Sciatic nerve (tissue), 2 donors: ENCODE measurements around the gene REP15. TPM values are rescaled to one million over a fixed set of nuclear protein-coding genes. Genes with fewer than 3 reads are reported as not detected.
"Not testable (repeated sequence)": the region's sequence is repeated elsewhere in the genome, so short reads cannot be mapped to it uniquely, and the experiment has no call there.

Experiments
- ATAC-seq: fragments of 200-7000 bp; cut with Tn5 transposase; one replicate; pipeline ENCODE4 v1.9.1; 2020; ENCODE audit warnings: mild to moderate bottlenecking, moderate library complexity
- DNase-seq: peaks from one replicate; pipeline ENCODE4 v3.0.0-alpha.2; 2020; ENCODE audit warnings: low spot score
- intact Hi-C: fragments of 100-400 bp; cut with DNase I; formaldehyde crosslinking; loops from one replicate; pipeline ENCODE4 v1.14.2; 2022
- total RNA-seq: library from RNA; stranded (reverse); fragmentation: NEBNext Ultra II Directional; extraction: Animal tissue kit (Norgen Biotek cat#: 25700); gene quantifications from one replicate; pipeline ENCODE4 v1.2.1, GENCODE V29; 2021
- donor health status: DM: no; HTN: no; CAD: no.
- donor health status: DM: no; HTN: no; CAD: no.

The REP15 gene
- total RNA-seq, 1 donor from 2014 or later: 1.2 TPM

DNA sequence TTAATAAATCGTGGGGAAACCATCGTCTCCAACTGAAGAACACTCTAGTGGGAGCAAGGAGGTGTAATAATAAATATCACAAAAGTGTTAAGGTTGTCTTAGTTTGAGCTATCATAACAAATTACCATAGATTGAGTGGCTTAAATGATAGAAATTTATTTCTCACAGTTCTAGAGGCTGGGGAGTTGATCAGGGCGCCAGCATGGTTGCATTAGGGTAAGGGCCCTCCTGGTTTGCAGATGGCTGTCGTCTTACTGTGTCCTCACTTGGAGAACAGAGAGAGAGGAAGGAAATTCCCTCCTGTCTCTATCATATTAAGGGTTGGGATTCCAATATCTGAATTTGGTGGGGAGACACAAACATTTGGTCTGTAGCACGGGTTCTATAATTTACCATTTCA is 47.4 kb downstream of the REP15 start:
- intact Hi-C loops: no loop called here
- DNase-seq (no peak), ATAC-seq (no peak)

DNA sequence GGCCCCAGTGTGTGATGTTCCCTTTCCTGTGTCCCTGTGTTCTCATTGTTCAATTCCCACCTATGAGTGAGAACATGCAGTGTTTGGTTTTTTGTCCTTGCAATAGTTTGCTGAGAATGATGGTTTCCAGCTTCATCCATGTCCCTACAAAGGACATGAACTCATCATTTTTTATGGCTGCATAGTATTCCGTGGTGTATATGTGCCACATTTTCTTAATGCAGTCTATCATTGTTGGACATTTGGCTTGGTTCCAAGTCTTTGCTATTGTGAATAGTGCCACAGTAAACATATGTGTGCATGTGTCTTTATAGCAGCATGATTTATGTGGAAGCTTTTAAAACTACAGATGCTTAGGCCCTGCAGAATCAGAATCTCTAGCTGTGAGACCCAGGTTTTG is 49.5 kb downstream of the REP15 start:
- ATAC-seq, DNase-seq, intact Hi-C loops: not testable (repeated sequence)

Other genes starting within 250 kb of the REP15 start
- 0.40 TPM for gene SMCO2, start 249.7 kb upstream of the REP15 start, total RNA-seq
- gene PPFIBP1, start 172.2 kb upstream of the REP15 start, total RNA-seq: 146 TPM
- 28.0 TPM for gene MRPS35, start 14.4 kb downstream of the REP15 start, total RNA-seq
- 31.8 TPM for gene KLHL42, start 83.8 kb downstream of the REP15 start, total RNA-seq
- gene MANSC4, start 83.8 kb downstream of the REP15 start, total RNA-seq: not detected